HG02885 (cell line): ENCODE results near the gene COBL.

Source experiments
- ATAC-seq: cut with Tn5 transposase; IDR thresholded peaks from one replicate; pipeline ENCODE4 v1.9.1; 2021; ENCODE audit warnings: mild to moderate bottlenecking; ENCODE audit not compliant: unreplicated experiment, poor library complexity

The COBL gene

DNA sequence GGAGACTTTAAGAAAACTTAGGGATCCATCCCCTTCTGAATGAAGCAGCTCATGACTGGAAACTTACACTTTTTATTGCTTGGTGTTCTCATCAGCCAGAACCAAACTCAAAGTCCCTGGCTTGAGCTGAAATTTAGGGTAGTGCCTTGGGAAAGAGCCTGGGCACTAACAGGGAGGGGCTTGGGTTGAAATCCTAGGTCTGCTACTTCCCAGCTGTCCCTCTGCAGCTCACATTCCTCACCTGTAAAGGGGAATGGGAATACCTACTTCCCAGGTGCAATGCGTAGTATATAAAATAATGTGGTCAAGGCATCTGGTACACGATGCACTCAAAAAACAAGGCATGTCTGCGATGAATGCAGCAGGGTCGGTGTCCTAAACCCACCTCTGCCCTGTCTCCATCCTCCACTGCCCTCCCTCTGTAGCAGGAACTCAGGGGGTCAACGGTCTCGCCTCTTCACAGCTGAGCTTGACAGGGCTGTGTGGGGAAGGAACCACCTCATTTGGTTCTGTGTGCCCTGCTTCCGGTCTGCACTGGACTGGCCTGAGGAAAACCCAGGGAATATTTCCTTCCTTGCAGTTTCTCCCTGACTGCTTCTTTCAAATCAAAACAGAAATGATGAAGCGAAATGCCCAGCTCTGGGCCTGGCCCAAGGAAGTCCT lies 80.0 kb downstream of the COBL start:
- no peak for ATAC-seq

DNA sequence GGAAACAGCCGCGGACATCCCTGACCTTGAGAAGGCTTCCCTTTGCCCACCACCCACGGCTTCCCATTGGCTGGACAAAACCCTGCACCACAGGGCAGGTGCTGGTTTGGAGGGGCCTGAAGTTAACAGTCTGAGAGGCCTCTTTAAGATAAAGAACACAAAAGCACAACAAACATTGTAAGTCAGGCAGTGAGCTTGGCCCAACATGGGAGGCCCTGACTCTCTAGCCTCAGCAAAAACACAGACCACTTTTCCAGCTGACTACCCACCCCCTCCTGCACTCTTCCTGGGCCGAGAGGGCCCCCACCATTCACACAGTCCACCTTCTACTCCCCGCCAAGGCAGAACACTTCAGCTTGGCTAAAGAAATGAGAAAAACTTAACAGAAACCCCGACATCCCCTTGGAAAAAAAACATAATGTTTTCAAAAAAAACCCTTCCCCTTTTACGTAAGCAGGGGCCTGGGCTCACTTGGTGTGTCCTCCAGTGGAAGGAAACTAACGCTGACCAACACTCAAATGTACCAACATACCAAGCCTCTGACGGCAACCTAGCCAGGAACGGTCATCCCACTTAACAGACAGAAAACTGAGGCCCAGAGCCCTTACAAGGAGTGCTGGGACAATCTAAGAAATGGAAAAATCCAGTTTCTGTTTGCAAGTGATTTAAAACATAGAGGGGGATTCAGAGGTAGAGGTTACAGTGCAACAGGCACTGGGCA lies 80.9 kb downstream of the COBL start:
- ATAC-seq, result no peak

DNA sequence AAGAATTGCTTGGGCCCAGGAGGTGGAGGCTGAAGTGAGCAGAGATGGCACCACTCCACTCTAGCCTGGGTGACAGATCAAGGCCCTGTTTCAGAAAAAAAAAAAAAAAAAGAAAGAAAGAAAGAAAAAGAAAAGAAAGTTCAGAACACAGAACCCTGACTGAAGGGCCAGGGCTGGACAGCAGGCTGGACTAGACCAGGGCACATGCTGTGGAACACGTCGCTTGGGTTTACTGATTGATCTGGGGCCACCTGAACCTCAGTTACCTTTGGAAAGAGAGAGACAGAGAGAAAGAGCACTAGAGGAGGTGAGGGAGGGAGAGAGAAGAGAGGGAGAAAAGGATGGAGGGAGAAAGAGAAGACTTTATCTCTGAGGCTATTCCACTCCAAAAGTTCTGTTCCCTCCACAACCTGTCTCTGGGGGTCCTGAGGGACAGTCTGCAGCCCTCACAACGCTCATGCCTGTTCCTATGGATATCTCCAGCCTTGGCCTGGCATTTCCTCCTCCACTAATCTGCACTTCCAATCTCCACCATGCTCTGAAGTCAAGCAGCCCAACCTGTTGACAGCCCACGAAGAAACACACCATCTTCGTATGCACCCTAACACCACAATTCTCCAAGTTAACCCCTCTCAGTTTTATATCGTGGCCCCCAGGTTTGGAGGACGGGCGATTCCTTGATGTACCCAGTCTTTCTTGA lies 81.8 kb downstream of the COBL start:
- no peak for ATAC-seq

DNA sequence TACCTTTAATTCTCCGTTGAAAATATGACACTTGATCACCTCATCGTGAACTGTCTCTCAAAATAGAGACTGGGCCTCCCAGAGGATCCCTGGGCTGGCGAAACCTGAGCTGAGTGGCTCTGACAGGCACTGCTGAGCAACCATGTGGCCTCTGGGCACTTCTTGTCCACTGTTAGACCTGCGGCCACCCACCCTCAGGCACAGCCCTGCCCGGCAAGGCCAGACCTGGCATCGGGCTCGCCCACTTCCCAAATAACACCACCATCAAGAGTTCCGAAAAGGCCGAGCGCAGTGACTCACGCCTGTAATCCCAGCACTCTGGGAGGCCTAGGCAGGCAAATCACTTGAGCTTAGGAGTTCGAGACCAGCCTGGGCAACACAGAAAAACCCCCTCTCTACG lies 82.5 kb downstream of the COBL start:
- ATAC-seq, result no peak

DNA sequence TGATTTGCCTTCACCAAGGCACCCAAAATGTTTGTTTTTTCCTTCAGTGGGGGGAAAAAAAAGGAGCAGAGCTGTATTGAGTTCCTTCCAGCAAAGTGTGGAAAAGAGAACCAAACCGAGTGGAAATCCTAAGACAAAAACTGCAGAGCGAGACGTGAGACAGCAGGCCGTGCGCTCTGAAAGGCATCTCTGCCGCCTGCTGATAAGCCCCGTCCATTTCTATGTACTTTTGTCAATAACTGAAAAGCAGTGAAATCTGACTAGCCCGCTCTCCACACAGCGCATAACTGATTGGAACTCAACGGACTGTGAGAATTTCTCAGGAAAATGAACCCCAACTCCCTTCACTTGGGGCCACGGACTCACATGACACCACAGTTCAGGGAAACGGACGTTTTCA lies 83.2 kb downstream of the COBL start:
- ATAC-seq, result no peak

DNA sequence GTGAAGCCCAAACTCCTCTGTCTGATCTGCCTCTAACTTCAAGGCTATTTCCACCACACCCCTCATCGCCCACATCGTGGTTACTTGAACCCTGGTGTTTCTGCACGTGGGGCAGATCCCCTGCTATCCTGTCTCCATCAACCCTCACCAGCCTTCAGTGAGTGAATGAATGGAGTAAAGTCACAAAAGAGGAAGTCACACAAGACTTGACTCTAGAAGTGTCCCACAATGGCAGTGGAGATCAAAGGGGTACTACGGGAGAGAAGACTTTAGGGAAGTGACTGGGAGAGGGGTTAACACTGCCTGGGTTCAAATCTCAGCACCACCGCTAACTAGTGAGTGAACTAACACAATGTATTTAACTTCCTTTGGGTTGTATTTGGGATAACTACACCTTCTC lies 85.9 kb downstream of the COBL start:
- no peak for ATAC-seq

DNA sequence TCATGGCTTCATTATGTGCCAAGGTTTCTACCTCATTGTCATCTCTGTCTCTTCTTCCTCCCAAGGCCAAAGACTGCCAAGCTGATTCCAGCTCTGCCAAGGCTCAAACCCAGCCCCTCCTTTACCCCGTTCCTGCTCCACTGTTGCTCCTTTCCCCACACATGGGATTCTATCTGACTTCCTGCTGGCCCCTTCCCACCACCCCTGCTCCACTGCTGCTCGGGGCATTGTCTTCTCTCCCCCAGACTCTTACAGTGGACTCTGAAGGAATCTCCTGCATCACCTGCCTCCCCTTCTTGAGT lies 86.3 kb downstream of the COBL start:
- ATAC-seq, result no peak

DNA sequence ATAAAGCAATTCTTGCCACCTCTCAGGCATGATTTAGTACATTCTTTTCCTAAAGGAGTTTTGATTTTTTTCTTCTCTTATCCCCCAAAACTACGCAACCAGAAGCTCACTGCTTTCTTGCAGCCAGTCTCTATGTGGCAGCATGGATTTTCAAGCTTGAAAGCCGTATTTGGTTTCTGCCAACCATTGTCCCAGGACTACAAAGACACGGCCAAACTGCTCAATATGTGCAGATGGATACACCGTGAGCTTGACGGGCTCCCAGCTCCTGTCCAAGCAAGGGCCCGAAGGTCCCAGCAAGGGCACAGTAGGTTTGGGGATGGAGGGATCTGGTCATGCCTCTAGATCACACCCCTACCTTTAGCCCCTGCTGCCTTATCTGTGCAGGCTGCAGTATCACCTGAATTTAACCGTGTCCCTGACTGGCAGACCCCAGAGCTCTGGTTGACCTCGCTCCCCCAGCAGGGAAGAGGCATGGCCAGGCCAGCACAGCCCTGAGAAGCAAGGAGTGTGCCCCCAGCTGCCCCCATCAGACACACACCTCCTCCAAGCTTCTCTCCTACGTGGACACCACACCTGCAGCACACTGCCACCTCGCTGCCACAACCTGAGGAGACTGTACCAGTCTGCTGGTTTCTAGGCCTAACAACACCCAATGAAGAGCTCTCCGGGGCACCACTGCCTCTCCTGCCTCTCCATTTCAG lies 86.8 kb downstream of the COBL start:
- no peak for ATAC-seq

DNA sequence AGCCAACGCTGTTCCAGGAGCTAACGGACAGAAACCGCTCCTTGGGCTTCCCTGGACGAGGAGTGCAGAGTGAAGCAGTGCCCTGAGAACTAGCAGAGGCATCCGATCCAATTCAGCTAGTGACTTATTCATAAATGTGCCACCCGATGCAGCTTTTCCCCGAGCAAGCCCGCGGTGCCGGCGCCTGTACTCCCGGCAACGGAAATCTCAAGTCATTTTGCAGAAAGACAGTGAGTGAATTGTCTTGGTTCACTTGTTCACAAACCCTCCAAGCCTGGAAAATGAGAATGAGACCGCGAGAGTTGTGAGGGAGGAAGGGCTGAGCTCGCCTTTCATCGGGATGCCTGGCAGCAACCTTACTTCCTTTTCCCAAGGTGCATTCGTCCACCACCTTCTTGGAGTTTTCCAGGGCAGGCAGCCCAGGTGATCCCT lies 87.5 kb downstream of the COBL start:
- ATAC-seq, result no peak

DNA sequence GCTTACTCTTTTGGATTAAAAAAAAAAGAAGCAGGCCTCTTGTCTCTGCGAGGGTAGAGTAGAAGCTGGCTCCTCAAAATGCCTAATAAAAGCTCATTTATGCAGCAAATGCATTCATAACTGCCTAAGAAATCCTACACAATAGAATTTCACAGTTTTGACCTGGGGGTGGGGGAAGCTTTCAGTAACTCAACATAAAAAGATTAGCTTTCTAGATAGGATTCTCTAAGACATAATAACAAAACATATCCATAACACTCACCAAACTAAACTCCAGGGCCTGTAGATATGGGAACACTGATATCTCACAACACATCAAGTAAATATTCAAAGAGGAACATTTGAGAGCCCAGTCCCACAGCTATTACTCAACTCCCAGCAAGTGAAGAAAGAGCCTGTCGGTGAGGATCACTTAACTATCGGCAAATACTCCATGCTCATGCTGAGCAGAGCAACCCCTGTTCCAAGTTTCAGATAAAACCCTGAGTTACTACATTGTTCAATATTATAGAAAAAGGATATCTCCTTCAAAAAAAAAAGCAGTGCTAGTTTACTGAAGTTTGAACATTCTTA lies 88.1 kb downstream of the COBL start:
- ATAC-seq, result no peak

DNA sequence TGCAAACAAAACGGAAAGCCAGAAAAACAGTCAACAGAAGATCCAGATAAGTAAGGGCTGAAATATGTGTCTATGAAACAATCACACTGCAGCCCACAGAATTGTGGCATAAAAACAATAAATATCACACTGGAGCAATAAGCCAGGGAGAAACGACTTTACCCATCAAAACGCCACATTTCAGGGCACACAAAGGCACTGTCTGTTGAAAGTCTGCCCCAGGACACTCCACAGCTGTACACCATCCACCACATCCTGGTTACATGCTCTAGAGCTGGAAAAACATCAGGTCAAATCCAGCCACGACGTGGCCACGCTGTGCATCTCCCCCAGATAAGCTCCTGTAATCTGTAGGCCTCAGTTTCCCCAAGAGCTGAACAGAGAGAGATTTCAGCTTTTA lies 88.7 kb downstream of the COBL start:
- no peak for ATAC-seq

DNA sequence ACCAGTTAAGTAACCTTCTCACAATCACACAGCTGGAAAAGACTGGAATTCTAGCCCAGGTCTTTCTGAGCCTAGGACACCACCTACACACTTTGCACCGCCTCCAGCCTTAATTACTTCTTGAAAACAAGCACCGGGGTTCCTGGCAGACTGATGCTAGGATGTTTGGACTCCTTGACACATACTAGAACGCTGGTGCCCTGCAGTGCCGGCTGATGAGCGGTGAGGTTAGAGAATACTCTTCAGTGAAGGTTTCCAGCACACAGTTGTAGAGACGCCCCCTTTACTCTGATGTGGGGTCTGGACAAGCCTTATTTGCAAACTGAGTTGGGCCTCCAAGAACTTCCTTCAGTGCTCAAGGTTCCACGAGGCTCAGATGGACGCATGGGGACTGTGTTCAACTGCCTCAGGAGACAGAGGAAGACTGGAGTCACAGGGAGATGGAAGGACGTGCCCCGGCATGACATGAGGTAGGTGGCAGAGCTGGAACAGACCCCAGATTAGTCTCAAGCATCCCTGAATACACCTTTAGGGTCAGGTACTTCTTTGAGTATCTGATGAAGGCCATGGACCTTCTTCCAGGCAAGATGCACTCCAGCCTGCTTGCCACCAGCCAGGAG lies 89.6 kb downstream of the COBL start:
- no peak for ATAC-seq

DNA sequence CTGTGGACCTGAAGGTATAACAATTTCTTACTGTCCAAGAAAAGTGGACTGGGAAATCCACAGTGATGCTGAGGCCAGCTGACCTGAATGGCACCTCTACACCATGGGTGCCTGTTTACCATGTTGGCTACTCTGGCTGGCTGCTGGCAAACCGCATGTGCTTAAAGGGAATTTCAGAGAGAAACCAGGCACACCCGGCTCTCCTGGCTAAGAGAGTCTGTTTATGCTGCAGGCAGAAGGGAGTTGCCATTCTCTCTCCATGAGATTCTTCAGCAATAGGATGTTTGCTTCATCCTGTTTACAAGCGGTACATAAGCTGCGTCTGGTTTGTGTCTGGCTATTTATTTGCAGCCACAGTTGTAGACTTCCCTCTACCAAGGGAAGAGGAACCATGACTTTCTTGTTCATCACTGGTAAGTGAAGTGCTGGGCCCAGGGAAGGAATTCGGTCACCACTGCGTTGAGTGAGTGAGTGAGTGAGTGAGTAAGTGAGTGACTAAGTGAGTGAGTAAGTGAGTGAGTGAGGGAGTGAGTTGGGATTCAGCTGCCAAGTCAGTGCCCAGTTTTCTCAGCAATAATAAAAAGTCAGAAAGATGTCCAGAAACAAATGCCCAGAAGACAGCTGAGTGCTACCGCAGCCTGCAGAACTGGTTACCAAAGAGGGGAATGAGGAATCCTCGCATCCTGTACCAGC lies 90.4 kb downstream of the COBL start:
- no peak for ATAC-seq

DNA sequence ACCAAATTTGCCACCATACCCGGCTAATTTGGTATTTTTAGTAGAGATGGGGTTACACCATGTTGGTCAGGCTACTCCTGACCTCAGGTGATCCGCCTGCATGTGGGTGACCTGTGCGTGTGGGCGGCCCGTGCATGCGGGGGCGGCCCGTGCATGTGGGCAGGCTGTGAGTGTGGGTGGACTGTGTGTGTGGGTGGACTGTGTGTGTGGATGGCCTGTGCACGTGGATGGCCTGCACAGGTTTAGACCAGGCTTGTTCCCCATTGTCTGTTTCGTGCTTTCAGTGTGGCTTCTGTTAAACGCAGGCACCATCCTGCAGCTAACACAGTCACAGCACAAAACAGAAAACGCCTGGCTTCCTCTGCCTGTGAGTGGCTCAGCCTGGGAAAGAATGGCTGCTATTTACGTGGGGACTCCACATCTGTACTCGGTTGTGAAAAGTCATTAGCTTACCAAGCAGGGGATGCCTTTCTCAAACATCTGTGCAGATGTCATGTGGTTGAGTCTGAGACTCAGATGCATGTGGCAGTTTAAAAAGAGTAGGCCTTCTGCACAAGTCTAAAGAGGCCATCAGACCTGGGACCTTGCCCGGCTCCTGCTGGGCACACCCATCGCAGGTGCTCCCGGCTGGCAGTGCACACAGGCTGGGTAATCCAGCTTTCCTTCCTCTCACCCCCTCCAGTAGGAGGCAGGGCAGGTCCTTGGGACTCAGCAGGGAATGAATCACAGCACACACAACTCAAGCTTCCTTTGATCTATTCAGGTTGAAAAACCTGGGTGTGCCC lies 91.6 kb downstream of the COBL start:
- ATAC-seq, result no peak

DNA sequence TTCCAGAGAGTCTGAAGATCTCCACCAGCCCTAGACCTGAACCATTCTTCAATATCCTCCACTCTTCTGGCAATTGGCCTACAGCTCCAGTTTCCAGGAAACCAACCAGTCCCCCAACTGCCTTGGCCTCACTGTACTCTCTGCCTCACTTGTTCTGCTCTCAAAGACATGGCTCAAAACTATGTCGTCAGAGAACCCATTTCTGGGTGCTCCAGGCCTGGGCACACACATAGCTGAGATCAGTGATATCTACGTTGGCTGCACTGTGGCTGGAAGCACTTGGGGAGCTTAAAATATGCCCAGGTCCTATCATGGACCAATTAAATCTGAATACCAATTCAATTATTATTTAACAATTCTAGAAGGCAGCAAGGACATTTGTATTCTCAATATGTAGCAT lies 93.1 kb downstream of the COBL start:
- no peak for ATAC-seq

DNA sequence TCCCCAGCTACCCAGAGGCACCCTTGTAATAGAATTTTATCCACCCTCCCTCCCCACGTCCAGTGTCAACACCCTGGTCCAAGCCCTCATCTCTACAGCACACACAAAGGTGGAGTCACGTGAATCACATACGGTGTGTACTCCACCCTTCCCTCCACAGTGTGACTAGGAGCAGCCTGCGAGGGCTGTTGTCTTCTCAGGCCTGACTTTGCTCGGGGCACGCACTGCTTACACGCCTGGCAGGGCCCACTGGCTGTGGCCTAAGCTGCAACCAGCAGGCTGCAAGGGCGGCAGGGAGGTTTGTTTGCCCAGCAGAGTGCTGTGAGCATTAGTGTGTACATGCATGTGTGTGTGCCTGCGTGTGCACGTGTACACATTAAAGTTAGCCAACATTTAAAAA lies 93.7 kb downstream of the COBL start:
- no peak for ATAC-seq

DNA sequence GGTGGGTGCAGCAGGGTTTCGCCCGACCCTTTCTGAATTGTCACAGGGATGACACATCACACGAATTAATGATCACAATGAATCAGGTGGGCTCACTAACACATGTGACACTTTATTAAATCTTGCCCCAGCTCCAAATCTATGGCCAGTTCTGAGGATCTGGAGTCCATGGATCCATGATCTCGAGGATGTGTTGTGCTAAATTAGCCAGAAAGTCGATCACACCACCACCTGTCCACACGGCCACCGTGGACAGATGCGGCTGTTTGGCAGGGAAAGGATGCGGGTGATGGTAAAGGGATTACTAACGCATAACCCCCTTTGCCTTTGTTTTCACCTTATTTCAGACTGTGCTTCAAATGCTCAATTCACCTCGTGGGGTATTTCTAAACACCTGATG lies 96.4 kb downstream of the COBL start:
- no peak for ATAC-seq

DNA sequence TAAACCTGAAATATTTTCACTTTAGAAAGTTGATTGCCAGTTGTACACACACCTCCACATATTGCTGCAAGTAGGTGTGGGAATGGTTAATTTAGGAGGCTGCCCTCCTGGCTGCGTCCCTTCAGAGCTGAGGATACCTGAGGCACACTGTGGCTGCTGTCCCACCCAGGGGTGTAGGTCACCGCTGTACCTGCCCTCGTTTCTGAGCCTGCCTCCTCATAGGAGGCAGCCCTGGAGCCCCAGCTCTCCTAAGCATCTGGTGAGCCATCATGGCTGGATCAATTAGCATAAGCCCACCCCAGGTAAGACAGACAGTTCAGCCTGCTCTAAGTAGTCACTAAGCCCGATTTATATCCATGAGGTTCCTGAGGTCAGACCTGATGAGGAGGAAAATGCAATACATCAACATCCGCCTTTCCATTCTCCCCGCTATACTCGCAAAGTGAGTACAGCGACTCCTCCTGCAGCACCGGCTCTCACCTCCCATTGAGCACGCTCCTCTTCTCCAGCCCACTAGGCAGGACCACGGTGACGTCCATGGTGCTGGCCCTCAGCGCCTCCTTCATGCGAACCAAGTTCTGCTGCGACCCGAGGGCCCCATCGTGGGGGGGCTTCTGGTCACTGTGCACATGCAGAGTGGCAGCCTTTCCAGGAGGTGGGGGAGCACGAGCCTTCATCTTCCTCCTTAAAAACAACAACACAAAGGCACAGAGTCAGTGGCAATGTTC lies 97.2 kb downstream of the COBL start:
- ATAC-seq, result no peak
